HepG2 (cell line): ENCODE results near the gene PCBD1. TPM values are rescaled to one million over a fixed set of nuclear protein-coding genes. Genes with fewer than 3 reads are reported as not detected.

Experiments used
- ATF4 ChIP-seq, 2 experiments: fragments of 450-650 bp in 1 of 2; sonication (generic) in 1 of 2; formaldehyde crosslinking; IDR thresholded peaks; 2 replicates each; pipeline versions ENCODE4 v1.5.0 to v1.8.0; 2020 to 2022; ENCODE audit warnings: mild to moderate bottlenecking in 1 of 2, missing genetic modification reagents in 1 of 2
- DNMT3B ChIP-seq: conservative IDR thresholded peaks from 2 replicates; pipeline ENCODE4 v1.6.1; 2016; ENCODE audit warnings: missing biosample characterization, control low read depth
- EEA1 ChIP-seq: sonication (generic); formaldehyde crosslinking; IDR thresholded peaks from 2 replicates; pipeline ENCODE4 v1.5.1; 2020; ENCODE audit warnings: mild to moderate bottlenecking, missing genetic modification reagents, borderline replicate concordance
- GZF1 ChIP-seq: sonication (generic); formaldehyde crosslinking; IDR thresholded peaks from 2 replicates; pipeline ENCODE4 v1.5.1; 2020; ENCODE audit warnings: mild to moderate bottlenecking, missing genetic modification reagents
- IRF2 ChIP-seq: IDR thresholded peaks from 2 replicates; pipeline ENCODE4 v1.6.1; 2018; ENCODE audit warnings: missing genetic modification reagents, missing compliant biosample characterization
- MATR3 ChIP-seq: sonication (generic); formaldehyde crosslinking; IDR thresholded peaks from 2 replicates; pipeline ENCODE4 v1.4.0; 2020; ENCODE audit warnings: missing genetic modification reagents
- NFE2 ChIP-seq: sonication (generic); formaldehyde crosslinking; IDR thresholded peaks from 2 replicates; pipeline ENCODE4 v1.4.0; 2020; ENCODE audit warnings: missing genetic modification reagents
- NFE2L1 ChIP-seq: sonication (generic); formaldehyde crosslinking; IDR thresholded peaks from 2 replicates; pipeline ENCODE4 v1.4.0; 2020; ENCODE audit warnings: missing genetic modification reagents, mild to moderate bottlenecking, borderline replicate concordance
- PAX8 ChIP-seq: sonication (generic); formaldehyde crosslinking; IDR thresholded peaks from 2 replicates; pipeline ENCODE4 v1.8.0; 2022; ENCODE audit warnings: mild to moderate bottlenecking, missing genetic modification reagents, borderline replicate concordance
- RBFOX2 ChIP-seq: fragments of 200-400 bp; formaldehyde crosslinking; IDR thresholded peaks from 2 replicates; pipeline ENCODE4 v1.6.1; 2017; ENCODE audit warnings: low read depth, mild to moderate bottlenecking, low read length
- UBTF ChIP-seq: sonication (generic); formaldehyde crosslinking; IDR thresholded peaks from 2 replicates; pipeline ENCODE4 v1.4.0; 2020; ENCODE audit warnings: mild to moderate bottlenecking, missing genetic modification reagents
- ZC3H13 ChIP-seq: sonication (generic); formaldehyde crosslinking; IDR thresholded peaks from 2 replicates; pipeline ENCODE4 v1.8.1; 2023; ENCODE audit warnings: mild to moderate bottlenecking, missing genetic modification reagents, moderate library complexity
- ZNF205 ChIP-seq: IDR thresholded peaks from 2 replicates; pipeline ENCODE4 v1.6.1; 2018; ENCODE audit warnings: missing biosample characterization, missing genetic modification reagents
- ZNF281 ChIP-seq: sonication (generic); formaldehyde crosslinking; IDR thresholded peaks from 2 replicates; pipeline ENCODE4 v1.4.0; 2020; ENCODE audit warnings: missing genetic modification reagents, borderline replicate concordance
- ZNF770 ChIP-seq: sonication (generic); formaldehyde crosslinking; IDR thresholded peaks from 2 replicates; pipeline ENCODE4 v1.5.0; 2020; ENCODE audit warnings: mild to moderate bottlenecking, missing genetic modification reagents
- ZSCAN20 ChIP-seq: sonication (generic); formaldehyde crosslinking; IDR thresholded peaks from 2 replicates; pipeline ENCODE4 v1.4.0; 2020; ENCODE audit warnings: missing genetic modification reagents, mild to moderate bottlenecking, borderline replicate concordance
- ZSCAN29 ChIP-seq: sonication (generic); formaldehyde crosslinking; conservative IDR thresholded peaks from 2 replicates; pipeline ENCODE4 v1.4.0; 2020; ENCODE audit warnings: mild to moderate bottlenecking, missing genetic modification reagents
- polyA plus RNA-seq, 8 experiments: library from polyadenylated mRNA; depleted of rRNA in 3 of 8; stranded (reverse) in 7 of 8; unstranded in 1 of 8; fragments of >200 nt; fragmentation: Illumina TruSeq in 4 of 8; extraction: Trizol in 4 of 8; gene quantifications; 2 replicates each; pipeline versions ENCODE4 v1.2.1 to v1.2.3, GENCODE V29; 2011 to 2016; ENCODE audit warnings: low read depth in 4 of 8, missing spikeins in 1 of 8, mixed read lengths in 1 of 8; ENCODE audit not compliant: insufficient read depth in 1 of 8
- total RNA-seq, 5 experiments: library from RNA; depleted of rRNA; stranded (reverse); fragments of >200 nt; fragmentation: Illumina TruSeq; extraction: Trizol; gene quantifications; 2 replicates each; pipeline ENCODE4 v1.2.3, GENCODE V29; 2016; ENCODE audit warnings: low read depth in 1 of 5

PCBD1 gene
- total and polyA plus RNA-seq, 2 of the 13 experiments (the other 11 are each of a cell fraction or from before 2014, with no cell fraction given) = 95.3 to 168 TPM

- TF ChIP-seq EEA1 = no peak
- peak; percentile 13; the same call in 1 of the 2 replicates for TF ChIP-seq ZNF281 (CRISPR knock-in tag)
- TF ChIP-seq RBFOX2 = peak; percentile 83
- peak; percentile 78 for TF ChIP-seq UBTF
- peak; percentile 88; the same call in 1 of the 2 replicates for TF ChIP-seq PAX8 (CRISPR knock-in tag)
- peak; percentile 25; the same call in 1 of the 2 replicates for TF ChIP-seq DNMT3B (CRISPR knock-in tag)
- 0 out of 2 replicates have a peak, but pooled peaks have one; percentile 18 for TF ChIP-seq GZF1 (CRISPR knock-in tag)
- TF ChIP-seq ZNF205 (CRISPR knock-in tag) = 0 out of 2 replicates have a peak, but pooled peaks have one; percentile 40
- no peak for TF ChIP-seq MATR3 (CRISPR knock-in tag)
- TF ChIP-seq ZSCAN29 (CRISPR knock-in tag) = 0 out of 2 replicates have a peak, but pooled peaks have one; percentile 48
- TF ChIP-seq NFE2 (CRISPR knock-in tag) = no peak
- TF ChIP-seq ZSCAN20 (CRISPR knock-in tag) = no peak
- peak; percentile 46; the same call in 1 of the 2 replicates for TF ChIP-seq ZC3H13 (CRISPR knock-in tag)
- TF ChIP-seq ZNF770 = no peak
- 0 out of 4 replicates have a peak, but pooled peaks of 1 of the 2 experiments have one; percentile 29 for TF ChIP-seq ATF4 (CRISPR knock-in tag; IDR thresholded peaks at IDR 0.05)
- no peak for TF ChIP-seq NFE2L1 (CRISPR knock-in tag)
- TF ChIP-seq IRF2 (CRISPR knock-in tag) = 0 out of 2 replicates have a peak, but pooled peaks have one; percentile 11
Measured at GRCh38 chr10:70887804-70888800, at the start of gene PCBD1 (continued).
